Common myeloid progenitor, CD34-positive (primary cell): ENCODE results near the gene NOS1AP.

ENCODE experiments used
- CTCF ChIA-PET: fragments of 350-600 bp; sonication (Branson Sonifier 250); formaldehyde crosslinking; loops from one replicate; lab custom pipeline; 2021; ENCODE audit warnings: antibody characterized with exemption; lab: Charles Lee
- POLR2A ChIA-PET: fragments of 350-600 bp; sonication (Branson Sonifier 250); formaldehyde crosslinking; loops from one replicate; lab custom pipeline; 2021; ENCODE audit warnings: antibody characterized with exemption; lab: Charles Lee
- DNase-seq, 3 donors: peaks; one replicate each; pipeline versions ENCODE4 v3.0.0 to v3.0.0-alpha.2; 2013
- H3K27ac ChIP-seq, 2 experiments: 1 replicate in 1 of 2; 2 replicates in 1 of 2; pipeline ENCODE4 v1.7.0; 2013; ENCODE audit warnings: inconsistent platforms in 2 of 2, low read length in 2 of 2, mild to moderate bottlenecking in 2 of 2, low read depth in 1 of 2, moderate library complexity in 1 of 2; ENCODE audit not compliant: severe bottlenecking in 2 of 2, insufficient read depth in 1 of 2, poor library complexity in 1 of 2
- H3K27me3 ChIP-seq, 5 experiments: replicated peaks in 2 of 5; 1 replicate in 3 of 5; 2 replicates in 2 of 5; pipeline versions ENCODE4 v1.6.1 to v1.7.0; 2013; ENCODE audit warnings: low read length in 4 of 5, mild to moderate bottlenecking in 2 of 5, moderate library complexity in 2 of 5, inconsistent platforms in 1 of 5; ENCODE audit not compliant: insufficient read depth in 5 of 5, control insufficient read depth in 4 of 5
- H3K36me3 ChIP-seq, 4 experiments: 1 replicate in 2 of 4; 2 replicates in 2 of 4; pipeline versions ENCODE4 v1.6.1 to v1.7.0; 2013; ENCODE audit warnings: low read length in 3 of 4, control low read depth in 1 of 4, mild to moderate bottlenecking in 1 of 4; ENCODE audit not compliant: control insufficient read depth in 4 of 4, insufficient read depth in 4 of 4
- H3K4me1 ChIP-seq, 4 experiments: 1 replicate in 3 of 4; 2 replicates in 1 of 4; pipeline versions ENCODE4 v1.6.1 to v1.7.1; 2013; ENCODE audit warnings: low read length in 3 of 4, mild to moderate bottlenecking in 3 of 4, control low read depth in 1 of 4, inconsistent platforms in 1 of 4, moderate library complexity in 1 of 4; ENCODE audit not compliant: control insufficient read depth in 4 of 4, insufficient read depth in 4 of 4; ENCODE audit errors: control extremely low read depth in 1 of 4
- H3K4me3 ChIP-seq, 7 experiments: 1 replicate in 4 of 7; 2 replicates in 3 of 7; pipeline versions ENCODE4 v1.5.1 to v1.7.0; 2013; ENCODE audit warnings: mild to moderate bottlenecking in 7 of 7, low read length in 6 of 7, moderate library complexity in 6 of 7, inconsistent platforms in 2 of 7, low read depth in 2 of 7, control low read depth in 1 of 7; ENCODE audit not compliant: insufficient read depth in 4 of 7, control insufficient read depth in 1 of 7; ENCODE audit errors: extremely low read depth in 1 of 7
- H3K9me3 ChIP-seq, 5 experiments: 1 replicate in 4 of 5; 2 replicates in 1 of 5; pipeline versions ENCODE4 v1.6.1 to v1.7.1; 2013; ENCODE audit warnings: low read length in 4 of 5, mild to moderate bottlenecking in 2 of 5, inconsistent platforms in 1 of 5, low read depth in 1 of 5, moderate library complexity in 1 of 5; ENCODE audit not compliant: control insufficient read depth in 4 of 5, insufficient read depth in 2 of 5; ENCODE audit errors: control extremely low read depth in 1 of 5
- WGBS: methylation state at CpG from one replicate; pipeline ENCODE4 v1.1.5; 2013; ENCODE audit not compliant: insufficient coverage; 5-methylcytosine and 5-hydroxymethylcytosine counted together

The NOS1AP gene

DNA sequence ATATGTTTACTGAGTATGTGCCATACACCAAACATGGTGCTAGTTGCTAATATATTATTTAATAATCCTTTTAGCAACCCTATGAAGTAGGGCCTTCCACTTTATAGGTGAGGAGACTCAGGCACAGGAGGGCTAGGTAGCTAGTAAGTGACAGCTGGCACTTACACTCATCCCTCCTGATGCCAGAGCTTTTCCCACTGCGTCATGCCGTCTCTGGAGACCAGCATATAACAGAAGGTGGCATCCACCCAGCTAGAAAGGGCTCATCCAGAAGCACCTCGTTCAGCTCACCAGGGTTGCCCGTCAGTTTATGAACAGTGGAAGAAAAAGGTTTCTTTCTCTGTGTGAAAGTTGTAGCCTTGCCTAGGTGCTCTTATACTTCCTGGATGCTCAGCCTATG is 108.9 kb downstream of the NOS1AP start:
- Histone ChIP-seq H3K27ac (no peak overlapping the region), H3K36me3 (no peaks in the 10 kb centered on the region), H3K4me1 (no peaks in the 10 kb centered on the region), H3K9me3 (peaks cover 0 to 3% (median 0%) of the 10 kb centered on the region in 5 experiments), H3K27me3 (no peaks in the 10 kb centered on the region), H3K4me3 (no peak overlapping the region)
- POLR2A ChIA-PET, result no interaction called here
- DNase-seq, result no peak
- CTCF ChIA-PET, result no interaction called here
- 100% methylated on average over 2 of the region's 4 CpGs for WGBS

GRCh38 chr1:162179121-162179520 is 109.6 kb downstream of the NOS1AP start:
- H3K27me3 ChIP-seq, result no peaks in the 10 kb centered on the region
- 92% methylated on average over 2 of the region's 4 CpGs for WGBS
- POLR2A ChIA-PET, result no interaction called here
- H3K36me3 ChIP-seq, result no peaks in the 10 kb centered on the region
- CTCF ChIA-PET, result no interaction called here
- H3K4me3 ChIP-seq, result no peak overlapping the region
- peaks cover 0 to 3% (median 0%) of the 10 kb centered on the region in 5 experiments for H3K9me3 ChIP-seq
- H3K27ac ChIP-seq, result no peak overlapping the region
- DNase-seq, result no peak
- no peaks in the 10 kb centered on the region for H3K4me1 ChIP-seq

- peaks cover 0 to 3% (median 0%) of the 10 kb centered on the region in 5 experiments for H3K9me3 ChIP-seq
- CTCF ChIA-PET, result interaction anchor here (1.4 kb wide), 1 partner anchor 13 kb away, joined by 3 read pairs; no protein-coding TSS in a partner anchor
- no peaks in the 10 kb centered on the region for H3K4me1 ChIP-seq
- H3K4me3 ChIP-seq, result no peak overlapping the region
- no peak for DNase-seq
- POLR2A ChIA-PET, result no interaction called here
- no peaks in the 10 kb centered on the region for H3K36me3 ChIP-seq
- no peaks in the 10 kb centered on the region for H3K27me3 ChIP-seq
- no peak overlapping the region for H3K27ac ChIP-seq
Measured at GRCh38 chr1:162180813-162181212, 111.3 kb downstream of the NOS1AP start.

- H3K27ac ChIP-seq, result no peak overlapping the region
- no peak for DNase-seq
- peaks cover 0 to 3% (median 1%) of the 10 kb centered on the region in 5 experiments for H3K9me3 ChIP-seq
- H3K4me1 ChIP-seq, result no peaks in the 10 kb centered on the region
- H3K4me3 ChIP-seq, result no peak overlapping the region
- 78% methylated on average over 2 of the region's 4 CpGs for WGBS
- CTCF ChIA-PET, result no interaction called here
- H3K27me3 ChIP-seq, result no peaks in the 10 kb centered on the region
- POLR2A ChIA-PET, result no interaction called here
- H3K36me3 ChIP-seq, result no peaks in the 10 kb centered on the region
Measured at GRCh38 chr1:162182090-162182489, 112.6 kb downstream of the NOS1AP start.

GRCh38 chr1:162185314-162186025 is 116.0 kb downstream of the NOS1AP start:
- H3K4me3 ChIP-seq, result no peak overlapping the region
- no peaks in the 10 kb centered on the region for H3K36me3 ChIP-seq
- H3K27ac ChIP-seq, result no peak overlapping the region
- H3K27me3 ChIP-seq, result no peaks in the 10 kb centered on the region
- WGBS, result 90% methylated on average over 2 of the region's 4 CpGs
- H3K4me1 ChIP-seq, result no peaks in the 10 kb centered on the region
- POLR2A ChIA-PET, result no interaction called here
- CTCF ChIA-PET, result no interaction called here
- no peak for DNase-seq
- H3K9me3 ChIP-seq, result peaks cover 0 to 3% (median 1%) of the 10 kb centered on the region in 5 experiments

DNA sequence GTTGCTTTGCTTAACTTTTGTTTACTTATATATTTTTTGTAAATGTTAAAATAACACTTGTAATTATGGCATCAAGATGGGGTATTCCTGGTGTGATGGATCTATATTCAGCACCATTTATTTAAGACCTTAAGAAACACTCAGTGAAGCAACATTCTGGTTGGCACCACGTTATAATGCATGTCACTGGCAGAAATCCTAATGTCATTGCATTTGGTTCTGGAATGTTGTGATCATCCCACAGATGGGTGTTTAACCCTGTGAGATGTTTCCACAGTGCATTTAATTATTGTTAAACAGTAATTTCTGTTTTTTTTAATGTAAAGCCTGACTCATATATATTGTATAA is 116.5 kb downstream of the NOS1AP start:
- WGBS, result 75% methylated on average over 1 of the region's 1 CpG
- Histone ChIP-seq H3K27me3 (no peaks in the 10 kb centered on the region), H3K27ac (no peak overlapping the region)

DNA sequence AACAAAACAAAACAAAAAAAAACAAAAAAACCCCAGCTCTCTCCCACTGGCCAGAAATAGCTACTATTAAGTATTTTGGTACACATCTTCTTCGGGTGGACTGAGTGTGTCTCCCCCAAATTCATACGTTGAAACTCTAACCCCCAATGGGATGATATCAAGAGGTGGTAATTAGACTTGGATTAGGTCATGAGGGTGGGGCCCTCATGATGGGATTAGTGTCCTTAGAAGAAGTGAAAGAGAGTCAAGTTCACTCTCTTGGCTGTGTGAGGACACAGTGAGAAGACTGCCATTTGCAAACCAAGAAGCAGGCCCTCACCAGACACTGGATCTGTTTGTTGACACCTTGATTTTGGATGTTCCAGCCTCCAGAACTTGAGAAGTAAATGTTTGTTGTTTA is 116.9 kb downstream of the NOS1AP start:
- ChIA-PET CTCF (no interaction called here), POLR2A (no interaction called here)
- Histone ChIP-seq H3K9me3 (peaks cover 0 to 3% (median 1%) of the 10 kb centered on the region in 5 experiments), H3K27me3 (no peaks in the 10 kb centered on the region), H3K4me1 (no peaks in the 10 kb centered on the region), H3K27ac (no peak overlapping the region), H3K36me3 (no peaks in the 10 kb centered on the region), H3K4me3 (no peak overlapping the region)
- WGBS, result no CpG with 5 or more reads among the region's 2 CpGs
- no peak for DNase-seq

More for the DNA sequence above, 116.5 kb downstream of the NOS1AP start:
- DNase-seq, result no peak
- Histone ChIP-seq H3K4me3 (no peak overlapping the region), H3K9me3 (peaks cover 0 to 3% (median 1%) of the 10 kb centered on the region in 5 experiments), H3K36me3 (no peaks in the 10 kb centered on the region), H3K4me1 (no peaks in the 10 kb centered on the region)
- CTCF ChIA-PET, result no interaction called here
- POLR2A ChIA-PET, result no interaction called here
